SK-N-MC (cell line): ENCODE measurements around the gene GLRB.

Experiments used
- EZH2 ChIP-seq: fragments of 200-600 bp; sonication (generic); IDR thresholded peaks from one replicate; pipeline ENCODE4 v1.6.1; 2017; ENCODE audit warnings: antibody characterized with exemption
- POLR2AphosphoS5 ChIP-seq: IDR thresholded peaks from 2 replicates; pipeline ENCODE4 v1.6.1; 2012; ENCODE audit warnings: mild to moderate bottlenecking, low read depth, low read length, borderline replicate concordance

DNA sequence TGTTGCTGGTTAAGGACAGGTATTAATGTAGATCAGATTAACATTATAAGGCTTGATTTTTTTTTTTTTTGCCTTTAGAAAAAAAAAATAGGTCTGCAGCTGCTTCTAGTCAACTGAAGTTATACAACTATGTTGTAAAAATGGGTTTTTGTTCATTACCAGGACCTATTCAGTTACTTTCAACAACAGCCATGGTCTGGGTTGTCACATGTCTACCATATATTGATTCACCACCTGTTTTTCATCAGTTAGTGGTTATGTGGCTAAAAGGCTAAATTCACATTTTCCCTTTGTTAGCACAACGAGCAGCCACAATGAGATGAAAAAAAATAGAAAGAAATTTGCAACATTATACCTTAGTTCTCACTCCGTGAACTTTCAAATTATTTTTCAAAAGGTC lies 45.5 kb downstream of the GLRB start:
- TF ChIP-seq EZH2 (no peak), POLR2AphosphoS5 (no peak)
